Measurements from ENCODE around the gene SEC63. TPM values are rescaled to one million over a fixed set of nuclear protein-coding genes. Genes with fewer than 3 reads are reported as not detected.

SEC63 gene
- total and polyA plus RNA-seq, 4 donors: 20.7 to 69.4 (median 27.4) TPM

- TF ChIP-seq MAX (IDR thresholded peaks at IDR 0.05): no peak
- TF ChIP-seq RXRA (IDR thresholded peaks at IDR 0.05): no peak
- TF ChIP-seq FOXA2 (IDR thresholded peaks at IDR 0.05): no peak
- no peak for TF ChIP-seq GABPA (IDR thresholded peaks at IDR 0.05 in 1 of 2, conservative IDR thresholded peaks at IDR 0.05 in 1 of 2)
Observed at GRCh38 chr6:107988570-107988969, 30.6 kb upstream of the SEC63 start (continued).

GRCh38 chr6:107987805-107988204 is 29.8 kb upstream of the SEC63 start:
- DNase-seq (ENCODE audit: low spot score): no peak
- no peak overlapping the region for H3K4me3 ChIP-seq (ENCODE audit: low read depth in 1 of 3, low read length in 3 of 3)
- no peaks in the 10 kb centered on the region for H3K4me1 ChIP-seq (ENCODE audit: control insufficient read depth in 4 of 4, insufficient read depth in 4 of 4, low read length in 3 of 4)
- H3K27me3 ChIP-seq (ENCODE audit: control insufficient read depth in 4 of 4, insufficient read depth in 4 of 4, low read length in 3 of 4): no peaks in the 10 kb centered on the region
- H3K9ac ChIP-seq (ENCODE audit: low read depth in 1 of 2, low read length in 2 of 2): no peak overlapping the region
- H3K27ac ChIP-seq (ENCODE audit: low read depth in 1 of 2, low read length in 2 of 2): no peak overlapping the region
- WGBS: 96% methylated on average over 3 of the region's 3 CpGs
- no peaks in the 10 kb centered on the region for H3K36me3 ChIP-seq (ENCODE audit: control insufficient read depth in 4 of 4, insufficient read depth in 3 of 4, low read depth in 1 of 4, low read length in 3 of 4)
- no peaks in the 10 kb centered on the region for H3K9me3 ChIP-seq (ENCODE audit: control insufficient read depth in 4 of 4, low read length in 3 of 4)
- TF ChIP-seq NR2F2 (IDR thresholded peaks at IDR 0.05) (no peak), HNF4G (IDR thresholded peaks at IDR 0.05) (no peak), CTCF (IDR thresholded peaks at IDR 0.05; ENCODE audit: low read depth, low read length, missing input control) (no peak), YY1 (IDR thresholded peaks at IDR 0.05) (no peak), ZBTB33 (IDR thresholded peaks at IDR 0.05) (no peak), MAX (IDR thresholded peaks at IDR 0.05) (no peak), TAF1 (conservative IDR thresholded peaks at IDR 0.05) (no peak), SP1 (IDR thresholded peaks at IDR 0.05) (no peak), FOXA2 (IDR thresholded peaks at IDR 0.05) (no peak), JUND (IDR thresholded peaks at IDR 0.05) (no peak), ATF3 (IDR thresholded peaks at IDR 0.05) (no peak), GABPA (IDR thresholded peaks at IDR 0.05 in 1 of 2, conservative IDR thresholded peaks at IDR 0.05 in 1 of 2) (no peak), FOXA1 (IDR thresholded peaks at IDR 0.05) (no peak)

GRCh38 chr6:107985701-107986100 is 27.7 kb upstream of the SEC63 start:
- Histone ChIP-seq H3K36me3 (ENCODE audit: control insufficient read depth in 4 of 4, insufficient read depth in 3 of 4, low read depth in 1 of 4, low read length in 3 of 4) (no peaks in the 10 kb centered on the region), H3K9me3 (ENCODE audit: control insufficient read depth in 4 of 4, low read length in 3 of 4) (no peaks in the 10 kb centered on the region), H3K9ac (ENCODE audit: low read depth in 1 of 2, low read length in 2 of 2) (no peak overlapping the region), H3K27ac (ENCODE audit: low read depth in 1 of 2, low read length in 2 of 2) (no peak overlapping the region), H3K27me3 (ENCODE audit: control insufficient read depth in 4 of 4, insufficient read depth in 4 of 4, low read length in 3 of 4) (no peaks in the 10 kb centered on the region), H3K4me3 (ENCODE audit: low read depth in 1 of 3, low read length in 3 of 3) (no peak overlapping the region), H3K4me1 (ENCODE audit: control insufficient read depth in 4 of 4, insufficient read depth in 4 of 4, low read length in 3 of 4) (no peaks in the 10 kb centered on the region)
- no peak for TF ChIP-seq YY1 (IDR thresholded peaks at IDR 0.05)
- TF ChIP-seq REST (IDR thresholded peaks at IDR 0.05): no peak
- no peak for TF ChIP-seq FOXA2 (IDR thresholded peaks at IDR 0.05)
- TF ChIP-seq ZBTB33 (IDR thresholded peaks at IDR 0.05): no peak
- TF ChIP-seq NR2F2 (IDR thresholded peaks at IDR 0.05): no peak
- no peak for TF ChIP-seq MAX (IDR thresholded peaks at IDR 0.05)
- TF ChIP-seq JUND (IDR thresholded peaks at IDR 0.05): no peak
- TF ChIP-seq ATF3 (IDR thresholded peaks at IDR 0.05): no peak
- TF ChIP-seq RAD21 (IDR thresholded peaks at IDR 0.05): no peak
- DNase-seq (ENCODE audit: low spot score): no peak
- WGBS: 88% methylated on average over 14 of the region's 14 CpGs

Data from liver (tissue), 9 donors.